NCI-H748 treated with DMSO at 0.1 percent for 48 hours (cell line): ENCODE measurements around the gene TAB3.
"Not testable (repeated sequence)": the region's sequence is repeated elsewhere in the genome, so short reads cannot be mapped to it uniquely, and the experiment has no call there.

ENCODE experiments used
- DNase-seq: peaks from one replicate; lab custom pipeline; 2025; lab: John Stamatoyannopoulos, UW

TAB3 gene

GRCh38 chrX:30819080-30819479 is 70.0 kb downstream of the TAB3 start:
- no peak for DNase-seq

- DNase-seq = no peak
These were observed 73.0 kb downstream of the TAB3 start for GRCh38 chrX:30816079-30816478.

- DNase-seq = no peak
These were observed 74.1 kb downstream of the TAB3 start for GRCh38 chrX:30814978-30815377.

GRCh38 chrX:30812326-30812725 is 76.7 kb downstream of the TAB3 start:
- no peak for DNase-seq

GRCh38 chrX:30806187-30806728 is 82.8 kb downstream of the TAB3 start:
- no peak for DNase-seq

- no peak for DNase-seq
These were observed 84.6 kb downstream of the TAB3 start for GRCh38 chrX:30804462-30804861.

- DNase-seq = no peak
These were observed 88.2 kb downstream of the TAB3 start for GRCh38 chrX:30800901-30801300.

- DNase-seq = no peak
These were observed 89.7 kb downstream of the TAB3 start for GRCh38 chrX:30799327-30799726.

GRCh38 chrX:30798810-30799209 is 90.2 kb downstream of the TAB3 start:
- DNase-seq = no peak

GRCh38 chrX:30797301-30797700 is 91.8 kb downstream of the TAB3 start:
- not testable (repeated sequence) for DNase-seq

- no peak for DNase-seq
These were observed 92.8 kb downstream of the TAB3 start for GRCh38 chrX:30795981-30796958.

- DNase-seq = no peak
These were observed 94.6 kb downstream of the TAB3 start for GRCh38 chrX:30794497-30794896.

- no peak for DNase-seq
These were observed 95.3 kb downstream of the TAB3 start for GRCh38 chrX:30793767-30794103.

GRCh38 chrX:30793075-30793766 is 95.8 kb downstream of the TAB3 start:
- no peak for DNase-seq

GRCh38 chrX:30791296-30792278 is 97.5 kb downstream of the TAB3 start:
- no peak for DNase-seq

GRCh38 chrX:30787012-30787411 is 102.0 kb downstream of the TAB3 start:
- DNase-seq = no peak

- no peak for DNase-seq
These were observed 102.7 kb downstream of the TAB3 start for GRCh38 chrX:30786374-30786773.

GRCh38 chrX:30781711-30782444 is 107.2 kb downstream of the TAB3 start:
- DNase-seq = no peak

- no peak for DNase-seq
These were observed 109.5 kb downstream of the TAB3 start for GRCh38 chrX:30779453-30780030.

GRCh38 chrX:30777575-30777974 is 111.5 kb downstream of the TAB3 start:
- no peak for DNase-seq
